Measurements from ENCODE around the gene GALNT9. TPM values are rescaled to one million over a fixed set of nuclear protein-coding genes. Genes with fewer than 3 reads are reported as not detected.

Gene GALNT9
- total RNA-seq, 1 experiment from 2014 or later, result 0.44 TPM

DNA sequence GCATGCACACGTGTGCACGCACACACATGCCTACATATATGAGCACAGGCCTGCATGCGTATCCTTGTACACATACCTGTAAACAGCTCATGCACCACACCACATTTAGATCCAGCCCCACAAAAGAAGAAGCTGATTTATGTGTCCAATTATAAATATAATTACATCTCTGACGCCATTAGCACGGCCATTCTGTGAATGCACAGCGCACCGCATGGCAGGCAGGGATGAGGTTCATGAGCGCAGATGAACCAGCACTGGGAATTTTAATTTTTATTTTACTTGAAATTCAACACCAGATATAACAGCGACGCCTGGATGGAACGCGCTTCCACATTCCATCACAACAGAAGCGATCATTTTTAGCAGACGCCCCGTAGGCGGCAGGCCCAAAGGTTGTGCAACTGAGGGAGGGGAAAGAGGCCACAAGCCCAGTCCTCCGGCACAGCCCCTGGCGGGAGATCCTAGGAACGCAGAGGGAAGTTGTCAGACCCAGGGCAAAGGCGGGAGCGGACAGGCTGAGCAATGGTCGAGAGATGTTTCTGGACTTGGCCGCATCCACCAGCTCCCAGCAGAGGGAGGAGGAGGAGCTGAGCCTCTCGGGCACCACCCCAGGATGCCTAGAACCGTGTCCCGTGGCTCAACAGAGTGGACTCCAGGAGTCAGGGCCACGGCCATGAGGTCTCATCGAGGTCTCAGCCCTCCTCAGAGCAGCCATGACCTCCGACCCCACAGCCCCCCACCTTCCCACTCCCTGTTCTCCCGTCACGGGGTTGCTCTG lies 37.9 kb upstream of the GALNT9 start:
- intact Hi-C loops (cut with micrococcal nuclease), result no loop called here
- H3K9me2 ChIP-seq (replicated peaks; ENCODE audit: low read length), result no peaks in the 10 kb centered on the region
- H4K20me1 ChIP-seq (ENCODE audit: low read length), result no peaks in the 10 kb centered on the region
- no peaks in the 10 kb centered on the region for H3K36me3 ChIP-seq (ENCODE audit: low read depth, low read length)
- H3F3A ChIP-seq (ENCODE audit: low read length, unreplicated experiment), result no peaks in the 10 kb centered on the region
- peaks cover 52% of the 10 kb centered on the region for H3K27me3 ChIP-seq (ENCODE audit: low read length)
- H3K79me2 ChIP-seq (ENCODE audit: low read length), result no peaks in the 10 kb centered on the region
- no peak for DNase-seq
- CTCF ChIA-PET, result no interaction called here
- no peak overlapping the region for H2AFZ ChIP-seq (ENCODE audit: low read length)
- POLR2A ChIA-PET (ENCODE audit: unreplicated experiment), result interaction anchor here (0.8 kb wide), 1 partner anchor 249 kb away, joined by 4 read pairs; no protein-coding TSS in a partner anchor
- H3K4me2 ChIP-seq (ENCODE audit: low read length), result no peak overlapping the region
- no peak overlapping the region for H3K9ac ChIP-seq (ENCODE audit: low read length)
- H3K4me1 ChIP-seq (ENCODE audit: insufficient read depth, low read length), result no peaks in the 10 kb centered on the region
- ATAC-seq, result no peak
- TF ChIP-seq EZH2 (IDR thresholded peaks at IDR 0.05; ENCODE audit: low read length, unreplicated experiment) (no peak), CTCF (conservative IDR thresholded peaks at IDR 0.05; ENCODE audit: low read depth, low read length) (no peak), EZH2phosphoT487 (IDR thresholded peaks at IDR 0.05; ENCODE audit: borderline replicate concordance, low read length) (no peak)
- no peaks in the 10 kb centered on the region for H3K9me3 ChIP-seq (ENCODE audit: low read length)
- H3K27ac ChIP-seq (ENCODE audit: low read length), result no peak overlapping the region
- BruUV-seq (replicated peaks), result no TSS peak
- no peak overlapping the region for H3K4me3 ChIP-seq (ENCODE audit: low read length)

- TF ChIP-seq EZH2phosphoT487 (IDR thresholded peaks at IDR 0.05; ENCODE audit: borderline replicate concordance, low read length) (no peak), EZH2 (IDR thresholded peaks at IDR 0.05; ENCODE audit: low read length, unreplicated experiment) (no peak), CTCF (conservative IDR thresholded peaks at IDR 0.05; ENCODE audit: low read depth, low read length) (no peak)
- no peak overlapping the region for H3K4me3 ChIP-seq (ENCODE audit: low read length)
- H3K9me3 ChIP-seq (ENCODE audit: low read length), result no peaks in the 10 kb centered on the region
- H3F3A ChIP-seq (ENCODE audit: low read length, unreplicated experiment), result no peaks in the 10 kb centered on the region
- no peaks in the 10 kb centered on the region for H3K9me2 ChIP-seq (replicated peaks; ENCODE audit: low read length)
- no peak overlapping the region for H2AFZ ChIP-seq (ENCODE audit: low read length)
- H4K20me1 ChIP-seq (ENCODE audit: low read length), result no peaks in the 10 kb centered on the region
- H3K36me3 ChIP-seq (ENCODE audit: low read depth, low read length), result no peaks in the 10 kb centered on the region
- ChIA-PET POLR2A (ENCODE audit: unreplicated experiment) (interaction anchor here (0.8 kb wide), 1 partner anchor 250 kb away, joined by 4 read pairs; no protein-coding TSS in a partner anchor), CTCF (no interaction called here)
- no peak overlapping the region for H3K9ac ChIP-seq (ENCODE audit: low read length)
- ATAC-seq, result no peak
- H3K27me3 ChIP-seq (ENCODE audit: low read length), result peaks cover 46% of the 10 kb centered on the region
- H3K27ac ChIP-seq (ENCODE audit: low read length), result no peak overlapping the region
- no peaks in the 10 kb centered on the region for H3K79me2 ChIP-seq (ENCODE audit: low read length)
- intact Hi-C loops (cut with micrococcal nuclease), result no loop called here
- no peak overlapping the region for H3K4me2 ChIP-seq (ENCODE audit: low read length)
- BruUV-seq (replicated peaks), result no TSS peak
- DNase-seq, result no peak
- H3K4me1 ChIP-seq (ENCODE audit: insufficient read depth, low read length), result no peaks in the 10 kb centered on the region
These were observed 37.0 kb upstream of the GALNT9 start for GRCh38 chr12:132366341-132366861.

DNA sequence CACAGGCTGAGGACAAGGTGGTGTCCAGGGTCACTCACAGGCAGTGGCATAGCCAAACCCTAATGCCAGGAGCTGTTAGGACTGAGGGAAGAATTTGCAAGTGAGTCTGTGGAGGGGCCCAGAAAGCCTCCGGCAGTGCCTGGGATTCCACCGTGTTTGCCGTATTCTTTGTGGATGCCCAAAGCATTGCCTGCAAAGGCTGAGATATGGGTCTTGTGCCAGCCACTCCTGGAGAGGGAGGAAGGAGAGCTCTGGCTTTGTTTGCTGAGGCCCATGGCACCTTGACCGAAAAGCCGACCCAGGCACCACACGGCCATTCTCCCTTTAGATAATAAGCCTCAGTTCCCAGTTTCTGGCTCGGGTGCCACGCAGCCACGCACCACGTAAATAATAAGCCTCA lies 35.8 kb upstream of the GALNT9 start:
- Histone ChIP-seq H3K9ac (ENCODE audit: low read length) (no peak overlapping the region), H3K4me1 (ENCODE audit: insufficient read depth, low read length) (no peaks in the 10 kb centered on the region), H3K9me2 (replicated peaks; ENCODE audit: low read length) (no peaks in the 10 kb centered on the region), H3K36me3 (ENCODE audit: low read depth, low read length) (no peaks in the 10 kb centered on the region), H3K27me3 (ENCODE audit: low read length) (peaks cover 34% of the 10 kb centered on the region), H3K79me2 (ENCODE audit: low read length) (no peaks in the 10 kb centered on the region), H3F3A (ENCODE audit: low read length, unreplicated experiment) (no peaks in the 10 kb centered on the region), H4K20me1 (ENCODE audit: low read length) (no peaks in the 10 kb centered on the region), H2AFZ (ENCODE audit: low read length) (no peak overlapping the region), H3K9me3 (ENCODE audit: low read length) (no peaks in the 10 kb centered on the region), H3K27ac (ENCODE audit: low read length) (no peak overlapping the region), H3K4me2 (ENCODE audit: low read length) (no peak overlapping the region), H3K4me3 (ENCODE audit: low read length) (no peak overlapping the region)
- no peak for ATAC-seq
- CTCF ChIA-PET, result no interaction called here
- TF ChIP-seq EZH2 (IDR thresholded peaks at IDR 0.05; ENCODE audit: low read length, unreplicated experiment), result no peak
- no peak for TF ChIP-seq EZH2phosphoT487 (IDR thresholded peaks at IDR 0.05; ENCODE audit: borderline replicate concordance, low read length)
- no peak for TF ChIP-seq CTCF (conservative IDR thresholded peaks at IDR 0.05; ENCODE audit: low read depth, low read length)
- DNase-seq, result no peak
- BruUV-seq (replicated peaks), result no TSS peak
- intact Hi-C loops (cut with micrococcal nuclease), result no loop called here
- POLR2A ChIA-PET (ENCODE audit: unreplicated experiment), result no interaction called here
